ENCODE measurements around the gene KANK4.

The KANK4 gene

DNA sequence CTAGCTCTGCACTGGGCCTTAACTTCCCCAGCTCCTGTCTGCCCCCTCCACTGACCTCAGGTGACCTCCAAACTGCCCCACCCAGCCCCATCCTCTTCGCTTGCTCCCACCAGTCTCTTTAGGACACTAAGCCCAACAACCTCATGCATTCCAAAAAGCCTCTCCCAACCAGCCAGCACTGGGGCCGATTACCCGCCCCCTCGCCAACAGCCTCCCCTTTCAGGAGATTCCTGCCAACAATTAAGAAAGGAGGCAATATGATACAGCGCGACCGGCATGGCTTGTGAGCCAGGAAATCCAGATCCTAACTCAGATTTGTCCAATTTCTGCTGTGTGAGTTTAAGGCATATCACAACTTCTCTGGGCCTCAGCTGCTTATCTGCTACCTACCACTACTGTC is 14.7 kb downstream of the KANK4 start:
- no peak for DNase-seq (ENCODE audit: low spot score)

DNA sequence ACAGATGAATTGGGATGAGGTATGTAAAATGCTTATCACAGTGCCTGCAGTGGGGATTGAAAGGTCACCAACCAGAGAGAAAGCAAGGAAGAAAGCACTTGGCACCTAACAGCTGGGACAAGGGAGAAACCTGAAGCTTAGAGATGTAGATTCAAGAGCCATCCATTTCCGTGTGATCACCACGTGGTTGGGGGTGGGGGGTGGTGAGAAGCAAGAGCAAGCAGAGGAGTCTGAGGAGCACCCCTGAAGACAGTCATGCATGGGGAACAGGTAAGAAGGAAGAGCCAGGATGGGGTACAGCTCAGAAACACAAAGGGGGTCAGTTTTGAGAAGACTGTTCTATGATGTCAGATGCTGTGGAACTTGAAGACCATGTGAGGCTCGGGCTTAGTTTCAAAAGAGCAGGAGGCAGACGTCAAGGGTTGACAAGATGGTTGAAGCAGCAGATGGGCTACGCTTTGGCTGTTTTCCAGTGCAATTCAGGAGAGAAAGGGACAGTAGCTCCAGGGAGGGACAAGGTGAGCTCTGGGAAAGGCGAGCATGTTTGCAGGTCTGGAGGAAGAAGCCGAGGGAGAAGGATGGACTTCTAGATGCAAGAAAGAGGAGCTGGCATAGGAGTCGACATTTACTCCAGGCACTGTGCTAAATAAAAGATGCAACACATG is 17.4 kb downstream of the KANK4 start:
- no peak for DNase-seq (ENCODE audit: low spot score)

DNA sequence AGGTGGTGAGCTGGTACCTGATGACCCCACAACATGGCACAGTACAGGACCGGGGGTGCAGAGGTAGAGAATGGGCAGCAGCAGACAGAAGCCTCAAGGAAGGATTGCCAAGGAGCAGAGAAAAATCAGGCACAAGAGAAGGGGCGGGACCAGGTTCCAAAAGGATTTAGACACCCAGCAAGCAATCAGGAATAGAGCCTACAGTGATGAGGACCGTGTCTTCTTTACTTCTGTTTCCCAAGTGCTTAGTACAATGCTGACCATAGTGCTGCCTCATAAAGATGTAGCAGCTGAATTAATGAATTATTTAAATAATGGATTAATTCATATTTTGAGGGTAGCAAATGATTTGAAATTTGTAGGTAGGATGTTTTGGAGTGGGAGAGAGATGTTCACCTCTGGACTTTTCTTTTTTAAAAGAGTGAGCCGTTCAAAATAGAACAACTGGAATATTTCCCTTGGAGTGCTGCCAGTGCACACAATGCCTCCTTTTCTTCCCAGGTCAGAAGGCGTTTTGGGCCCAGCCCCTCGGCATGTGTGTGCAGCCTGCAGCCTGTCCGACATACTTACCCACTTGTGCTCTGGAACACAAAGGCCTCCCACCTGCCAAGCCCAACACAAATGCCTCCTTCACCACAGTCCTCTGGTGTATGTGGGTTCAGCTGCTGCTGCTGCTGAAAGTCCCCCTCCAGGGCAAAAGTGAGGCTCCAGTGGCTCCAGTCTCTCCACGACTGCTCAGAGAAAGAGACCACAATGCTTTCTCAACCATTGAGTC is 19.6 kb downstream of the KANK4 start:
- no peak for DNase-seq (ENCODE audit: low spot score)

DNA sequence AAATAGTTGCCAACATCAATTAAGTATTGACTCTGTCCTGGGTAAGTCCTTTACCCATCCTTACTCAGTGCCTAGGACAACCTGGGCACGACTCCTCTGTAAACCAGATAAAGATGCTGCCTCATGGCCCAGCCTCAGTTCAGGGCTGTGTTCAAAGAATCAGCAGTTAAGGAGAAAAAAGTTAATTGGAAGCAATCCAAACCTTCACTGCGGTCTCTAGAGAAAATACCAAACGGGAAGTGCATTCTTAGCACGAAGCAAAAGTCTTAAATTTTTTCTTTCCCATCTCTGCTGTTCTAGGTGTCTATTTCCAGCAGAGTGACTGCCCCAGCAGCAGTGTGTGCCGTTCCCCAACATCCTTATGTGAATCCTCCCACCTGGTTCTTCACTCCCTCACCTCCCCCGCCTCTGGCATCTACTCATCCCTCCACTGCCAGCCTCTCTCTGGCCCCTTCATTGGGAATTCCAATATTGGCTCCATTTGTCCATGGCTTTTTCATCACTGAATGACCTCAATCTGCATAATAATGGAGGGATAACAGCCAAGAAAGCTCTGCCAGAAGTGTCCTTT is 23.2 kb downstream of the KANK4 start:
- DNase-seq (ENCODE audit: low spot score) = no peak

DNA sequence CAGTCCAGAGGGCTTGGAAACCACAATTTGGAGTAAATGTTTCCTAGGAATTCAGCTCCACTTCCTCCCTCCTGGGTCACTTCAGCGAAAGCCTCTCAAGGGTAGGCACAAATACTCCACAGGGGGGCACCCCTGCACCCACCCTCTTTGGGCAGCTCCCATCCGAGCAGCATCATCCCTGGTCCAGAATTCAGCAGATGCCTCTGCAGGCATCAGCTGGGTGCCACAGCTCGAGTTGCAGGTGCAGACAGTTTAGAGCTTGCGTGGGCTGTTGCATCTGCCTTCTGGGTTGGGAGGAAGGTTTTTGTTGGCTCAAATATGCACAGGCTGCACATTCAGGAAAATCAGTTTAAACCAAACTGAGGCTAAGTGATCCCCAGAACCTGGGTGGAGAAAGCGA is 25.0 kb downstream of the KANK4 start:
- no peak for DNase-seq (ENCODE audit: low spot score)

- no peak for DNase-seq (ENCODE audit: low spot score)
Measured at GRCh38 chr1:62288662-62289061, 30.6 kb downstream of the KANK4 start.

GRCh38 chr1:62288224-62288623 is 31.0 kb downstream of the KANK4 start:
- no peak for DNase-seq (ENCODE audit: low spot score)

DNA sequence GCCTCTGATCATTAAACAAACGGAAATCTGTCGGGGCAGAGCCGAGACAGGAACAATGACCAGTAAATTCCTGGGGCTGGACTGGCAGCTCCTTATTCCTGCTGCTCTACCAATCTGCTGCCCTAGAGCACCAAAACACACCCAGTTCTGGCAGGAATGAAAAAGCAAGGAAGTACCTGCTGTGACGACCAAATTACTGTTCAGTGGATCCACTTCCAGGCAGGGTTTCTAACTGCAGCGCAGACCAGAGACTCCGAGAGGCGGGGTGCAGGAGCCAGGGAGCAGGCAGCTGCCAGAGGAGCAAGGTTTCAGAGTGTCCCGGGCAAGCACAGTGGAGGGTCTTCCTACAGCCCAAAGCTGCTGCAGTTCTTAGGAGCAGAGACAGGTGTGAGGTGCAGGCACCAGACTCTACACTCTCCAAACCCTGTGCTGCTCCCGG is 32.4 kb downstream of the KANK4 start:
- DNase-seq (ENCODE audit: low spot score) = no peak

GRCh38 chr1:62285984-62286785 is 33.0 kb downstream of the KANK4 start:
- no peak for DNase-seq (ENCODE audit: low spot score)

GRCh38 chr1:62285440-62285839 is 33.8 kb downstream of the KANK4 start:
- no peak for DNase-seq (ENCODE audit: low spot score)

- no peak for DNase-seq (ENCODE audit: low spot score)
Measured at GRCh38 chr1:62283986-62284385, 35.2 kb downstream of the KANK4 start.

DNA sequence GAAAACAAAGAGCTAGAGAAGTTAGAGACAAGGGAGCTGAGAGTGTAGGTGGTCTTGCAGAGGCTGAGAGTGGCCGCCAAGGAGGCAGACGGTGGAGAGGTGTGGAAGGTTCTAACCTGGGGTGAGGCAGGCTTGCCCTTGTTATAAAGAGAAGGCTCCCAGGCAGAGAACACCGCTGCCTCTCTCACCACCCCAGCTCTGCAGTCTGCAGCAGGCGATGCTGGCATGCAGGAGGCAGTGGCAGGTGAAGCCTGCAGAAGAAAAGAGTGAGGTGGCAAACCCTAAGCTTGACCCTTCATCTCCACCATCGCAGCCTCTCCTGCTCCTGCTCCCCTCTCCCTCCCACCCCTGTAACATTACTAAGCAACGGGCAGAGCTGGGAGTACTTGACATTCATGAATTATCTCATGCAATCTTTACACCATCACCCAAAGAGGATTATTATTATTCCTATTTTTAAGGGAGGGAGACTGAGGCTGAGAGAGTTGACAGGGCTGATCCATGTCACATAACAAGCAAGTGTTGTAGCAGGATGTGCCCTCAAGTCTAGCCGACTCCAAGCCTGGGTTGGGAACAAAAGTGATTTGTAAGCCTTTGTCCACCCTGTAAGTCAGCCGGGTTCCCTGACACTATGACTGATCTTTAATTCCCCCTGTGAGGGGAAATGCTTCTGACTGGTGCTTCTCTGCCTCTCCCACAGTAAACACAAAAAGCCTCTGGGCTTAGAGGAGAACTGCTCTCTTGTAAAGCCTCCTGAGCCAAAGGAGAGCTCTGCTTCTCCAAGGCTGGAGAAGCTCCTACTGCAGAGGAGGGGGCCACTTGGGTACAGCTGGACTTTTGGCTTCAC is 36.1 kb downstream of the KANK4 start:
- DNase-seq (ENCODE audit: low spot score) = no peak

DNA sequence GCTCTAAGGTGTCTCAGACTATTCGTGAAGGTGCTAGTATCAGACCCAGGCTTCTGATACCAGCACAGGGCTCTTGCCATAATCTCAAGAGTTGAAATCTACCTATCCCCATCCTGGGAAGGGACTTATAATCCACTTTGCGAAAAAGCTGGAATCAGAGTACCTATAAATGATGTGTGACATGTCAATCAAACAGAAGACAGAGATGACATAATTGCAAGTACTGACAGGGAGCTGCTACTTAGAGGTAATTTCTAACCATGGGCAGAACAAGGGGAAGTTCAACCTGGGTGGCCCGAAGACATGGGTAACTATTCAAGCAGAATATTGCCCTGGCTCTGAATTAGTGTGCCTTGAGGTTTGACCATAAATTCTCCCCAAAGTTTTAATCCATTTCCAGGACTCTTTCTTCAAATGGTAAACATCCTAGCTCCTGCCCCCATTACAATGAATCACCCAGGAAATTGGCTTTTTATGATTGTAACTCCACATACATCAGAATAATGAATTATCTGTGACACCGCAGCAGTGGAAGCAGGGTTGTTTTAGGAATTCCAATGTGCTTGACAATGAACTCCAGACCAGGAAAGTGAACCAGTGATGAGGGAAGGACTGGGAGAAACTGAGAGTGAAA is 37.2 kb downstream of the KANK4 start:
- no peak for DNase-seq (ENCODE audit: low spot score)

DNA sequence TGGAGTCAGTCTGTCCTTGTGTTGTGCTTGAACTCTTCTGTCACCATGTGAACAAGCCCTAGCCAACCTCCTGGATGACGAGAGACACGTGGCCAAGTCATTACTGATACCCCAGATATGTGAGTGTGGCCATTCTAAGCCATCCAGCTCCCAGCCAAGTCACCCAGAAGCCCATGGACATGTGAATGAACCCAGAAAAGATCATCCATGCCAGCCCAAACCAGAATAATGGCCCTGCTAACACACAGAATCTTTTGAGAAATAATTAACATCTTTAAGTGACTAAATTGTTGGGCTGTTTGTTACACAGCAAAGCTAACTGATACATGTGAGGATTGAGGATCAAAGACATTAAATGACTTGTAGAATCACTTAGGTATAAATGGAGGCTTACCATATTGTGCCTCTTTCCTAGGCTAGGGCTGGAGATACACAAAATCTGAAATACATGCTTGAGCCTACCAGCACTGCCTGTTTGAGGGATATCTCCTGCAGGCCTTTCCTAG is 38.2 kb downstream of the KANK4 start:
- DNase-seq (ENCODE audit: low spot score) = no peak

DNA sequence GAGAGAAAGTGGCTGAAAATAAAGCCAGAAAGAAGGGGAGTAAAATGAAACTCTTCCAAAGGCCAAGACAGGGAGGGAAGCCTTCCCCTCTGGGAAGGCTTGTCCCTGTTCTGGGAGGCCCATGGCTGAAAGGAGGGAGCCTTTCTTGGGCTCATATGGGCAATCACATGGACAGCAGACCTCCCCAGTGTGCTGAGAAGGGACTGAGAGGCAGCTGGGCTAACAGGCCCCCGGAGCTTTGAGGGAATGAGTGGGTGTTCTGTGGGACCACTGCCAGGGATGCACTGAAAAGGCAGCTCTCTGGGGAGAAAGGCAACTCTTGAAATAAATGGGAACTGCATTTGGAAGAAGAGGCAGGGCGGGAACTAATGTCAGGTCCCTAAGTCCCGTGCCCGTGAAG is 39.1 kb downstream of the KANK4 start:
- DNase-seq (ENCODE audit: low spot score) = no peak

- no peak for DNase-seq (ENCODE audit: low spot score)
Measured at GRCh38 chr1:62276791-62277190, 42.4 kb downstream of the KANK4 start.

DNA sequence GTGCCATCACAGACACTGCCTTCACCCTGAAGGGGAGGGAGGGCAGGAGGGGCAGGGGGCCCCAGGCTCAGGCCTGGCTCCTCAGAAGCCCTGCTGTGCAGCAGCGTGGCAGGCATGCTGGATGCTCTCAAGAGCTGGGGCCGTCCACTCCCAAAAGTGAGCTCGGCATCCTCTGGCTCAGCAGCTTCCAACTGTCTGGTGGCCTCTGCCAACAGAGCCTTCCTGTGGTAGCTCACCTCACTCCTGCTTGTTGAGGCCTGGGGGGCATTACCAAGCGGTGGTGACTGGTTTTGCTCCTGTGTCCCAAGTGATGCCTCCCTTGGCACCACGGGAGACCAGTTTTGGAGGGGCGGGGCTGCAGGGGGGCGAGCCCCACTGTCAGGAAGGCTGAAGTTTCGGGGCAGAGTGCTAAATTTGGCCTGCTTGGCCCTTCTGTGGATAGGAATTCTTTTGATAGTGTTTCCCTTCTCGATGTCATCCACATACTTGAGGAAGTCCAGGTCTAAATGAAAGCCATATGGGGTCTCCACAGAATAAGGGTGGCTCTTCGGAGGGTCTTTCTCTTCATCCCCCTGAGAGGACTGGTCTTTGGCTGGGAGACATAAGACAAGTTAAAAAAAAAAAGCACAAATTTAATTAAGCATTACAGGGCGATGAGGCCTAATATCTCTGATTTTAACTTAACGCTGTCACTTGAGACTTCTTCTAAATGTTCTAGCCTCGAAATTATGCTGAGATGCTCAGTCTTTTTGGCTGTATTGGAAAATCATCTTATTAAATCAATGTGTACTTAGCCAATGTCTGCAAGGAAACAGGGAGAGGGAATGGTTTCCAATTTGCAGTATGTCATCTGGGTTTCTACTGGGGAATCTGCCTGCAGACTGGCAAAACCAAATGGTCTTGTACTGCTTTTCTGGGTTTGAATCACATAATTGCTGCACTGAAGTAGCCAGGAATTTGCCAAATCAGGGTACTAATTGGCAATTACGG is 44.4 kb downstream of the KANK4 start:
- no peak for DNase-seq (ENCODE audit: low spot score)

- DNase-seq (ENCODE audit: low spot score) = no peak
Measured at GRCh38 chr1:62273953-62274352, 45.3 kb downstream of the KANK4 start.

DNA sequence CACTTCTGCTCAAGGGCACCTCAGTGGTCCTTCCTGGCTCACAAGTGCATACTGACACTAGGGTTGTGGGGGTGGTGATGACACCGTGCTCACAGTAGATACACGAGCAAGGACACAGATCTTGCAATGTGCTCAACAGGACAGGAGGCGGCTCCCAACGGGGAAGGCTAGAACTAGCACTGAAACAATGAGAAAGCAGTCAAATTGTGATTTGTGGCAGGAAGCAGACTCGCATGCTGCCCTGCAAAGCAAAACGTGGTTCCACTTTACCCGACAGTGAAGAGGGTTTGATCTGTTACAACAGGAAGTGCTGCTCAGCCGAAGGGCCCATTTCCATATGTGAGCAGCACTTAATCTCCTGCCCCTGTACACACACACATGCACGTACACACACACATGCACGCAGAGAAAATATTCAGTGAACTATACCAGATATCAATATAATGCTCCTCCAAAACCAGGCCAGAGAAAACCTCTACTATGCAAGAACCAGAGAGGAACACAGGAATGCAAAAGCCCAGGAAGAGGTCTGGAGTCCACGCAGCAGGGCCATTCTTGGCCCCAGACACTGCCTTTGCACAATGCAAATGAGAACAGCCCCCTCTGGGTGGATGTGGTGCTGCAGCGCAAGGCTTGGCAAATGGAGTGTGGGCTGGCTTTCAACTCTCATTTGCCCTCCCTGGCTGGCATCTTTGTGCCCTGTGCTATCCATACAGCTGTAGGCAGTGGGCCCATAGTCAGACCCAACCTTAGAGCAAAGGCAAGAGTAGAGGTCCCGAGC is 47.1 kb downstream of the KANK4 start:
- no peak for DNase-seq (ENCODE audit: low spot score)

All from AG08396 (cell line).